HUES6 (cell line): Measurements from ENCODE around the gene DBX1.

Source experiments
- H3K27ac ChIP-seq: 2 replicates; pipeline ENCODE4 v1.7.0; 2013; ENCODE audit warnings: low read depth, mild to moderate bottlenecking, low read length, inconsistent platforms
- H3K27me3 ChIP-seq: 2 replicates; pipeline ENCODE4 v1.6.1; 2013; ENCODE audit warnings: low read length; ENCODE audit not compliant: control insufficient read depth, insufficient read depth
- H3K36me3 ChIP-seq: 2 replicates; pipeline ENCODE4 v1.6.1; 2013; ENCODE audit warnings: low read length; ENCODE audit not compliant: control insufficient read depth, insufficient read depth
- H3K4me1 ChIP-seq: 2 replicates; pipeline ENCODE4 v1.6.1; 2013; ENCODE audit warnings: low read length; ENCODE audit not compliant: control insufficient read depth, insufficient read depth
- H3K4me3 ChIP-seq: 2 replicates; pipeline ENCODE4 v1.5.1; 2013; ENCODE audit warnings: low read depth, low read length
- H3K9ac ChIP-seq: one replicate; pipeline ENCODE4 v1.6.1; 2013; ENCODE audit warnings: mild to moderate bottlenecking, low read length
- H3K9me3 ChIP-seq: 2 replicates; pipeline ENCODE4 v1.6.1; 2013; ENCODE audit warnings: low read depth, low read length; ENCODE audit not compliant: control insufficient read depth, insufficient read depth

Gene DBX1

GRCh38 chr11:20118209-20118608 is 42.1 kb downstream of the DBX1 start:
- Histone ChIP-seq H3K27me3 (no peaks in the 10 kb centered on the region), H3K9me3 (no peaks in the 10 kb centered on the region), H3K27ac (no peak overlapping the region), H3K36me3 (peaks cover 60% of the 10 kb centered on the region), H3K9ac (no peak overlapping the region), H3K4me1 (no peaks in the 10 kb centered on the region), H3K4me3 (no peak overlapping the region)

- H3K4me1 ChIP-seq, result peaks cover 8% of the 10 kb centered on the region; the same call in 1 of the 2 replicates
- H3K36me3 ChIP-seq, result peaks cover 68% of the 10 kb centered on the region
- H3K9ac ChIP-seq, result no peak overlapping the region
- H3K9me3 ChIP-seq, result no peaks in the 10 kb centered on the region
- H3K27ac ChIP-seq, result no peak overlapping the region
- no peaks in the 10 kb centered on the region for H3K27me3 ChIP-seq
- H3K4me3 ChIP-seq, result no peak overlapping the region
Observed at GRCh38 chr11:20117291-20117690, 43.0 kb downstream of the DBX1 start.

GRCh38 chr11:20116825-20117224 is 43.5 kb downstream of the DBX1 start:
- H3K36me3 ChIP-seq, result peaks cover 72% of the 10 kb centered on the region

DNA sequence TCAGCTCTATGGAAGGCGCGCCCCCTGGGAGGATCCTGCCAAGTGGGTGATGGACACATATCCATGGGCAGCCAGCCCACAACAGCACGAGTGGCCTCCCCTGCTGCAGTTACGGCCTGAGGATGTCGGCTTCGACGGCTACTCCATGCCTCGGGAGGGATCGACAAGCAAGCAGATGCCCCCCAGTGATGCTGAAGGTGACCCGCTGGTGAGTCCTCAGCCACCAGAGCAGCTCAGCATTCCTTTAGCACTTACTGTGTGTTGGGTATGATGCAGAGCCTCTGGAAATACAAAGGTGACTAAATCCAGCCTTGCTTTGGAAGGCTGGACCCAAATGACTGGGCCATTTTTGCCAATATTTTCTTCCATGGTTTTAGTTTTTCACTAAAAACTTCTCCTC is 45.7 kb downstream of the DBX1 start:
- H3K9ac ChIP-seq, result no peak overlapping the region
- H3K4me1 ChIP-seq, result peaks cover 18% of the 10 kb centered on the region; the same call in 1 of the 2 replicates
- H3K9me3 ChIP-seq, result no peaks in the 10 kb centered on the region
- no peak overlapping the region for H3K4me3 ChIP-seq
- peaks cover 88% of the 10 kb centered on the region for H3K36me3 ChIP-seq
- no peak overlapping the region for H3K27ac ChIP-seq
- no peaks in the 10 kb centered on the region for H3K27me3 ChIP-seq

More at GRCh38 chr11:20116825-20117224, 43.5 kb downstream of the DBX1 start:
- Histone ChIP-seq H3K9ac (no peak overlapping the region), H3K4me3 (no peak overlapping the region), H3K4me1 (peaks cover 13% of the 10 kb centered on the region; the same call in 1 of the 2 replicates), H3K27ac (no peak overlapping the region), H3K9me3 (no peaks in the 10 kb centered on the region), H3K27me3 (no peaks in the 10 kb centered on the region)

GRCh38 chr11:20113149-20113438 is 47.2 kb downstream of the DBX1 start:
- Histone ChIP-seq H3K4me1 (peaks cover 18% of the 10 kb centered on the region; the same call in 1 of the 2 replicates), H3K9ac (no peak overlapping the region), H3K36me3 (peaks cover 86% of the 10 kb centered on the region), H3K27ac (no peak overlapping the region), H3K9me3 (no peaks in the 10 kb centered on the region), H3K4me3 (no peak overlapping the region), H3K27me3 (no peaks in the 10 kb centered on the region)

DNA sequence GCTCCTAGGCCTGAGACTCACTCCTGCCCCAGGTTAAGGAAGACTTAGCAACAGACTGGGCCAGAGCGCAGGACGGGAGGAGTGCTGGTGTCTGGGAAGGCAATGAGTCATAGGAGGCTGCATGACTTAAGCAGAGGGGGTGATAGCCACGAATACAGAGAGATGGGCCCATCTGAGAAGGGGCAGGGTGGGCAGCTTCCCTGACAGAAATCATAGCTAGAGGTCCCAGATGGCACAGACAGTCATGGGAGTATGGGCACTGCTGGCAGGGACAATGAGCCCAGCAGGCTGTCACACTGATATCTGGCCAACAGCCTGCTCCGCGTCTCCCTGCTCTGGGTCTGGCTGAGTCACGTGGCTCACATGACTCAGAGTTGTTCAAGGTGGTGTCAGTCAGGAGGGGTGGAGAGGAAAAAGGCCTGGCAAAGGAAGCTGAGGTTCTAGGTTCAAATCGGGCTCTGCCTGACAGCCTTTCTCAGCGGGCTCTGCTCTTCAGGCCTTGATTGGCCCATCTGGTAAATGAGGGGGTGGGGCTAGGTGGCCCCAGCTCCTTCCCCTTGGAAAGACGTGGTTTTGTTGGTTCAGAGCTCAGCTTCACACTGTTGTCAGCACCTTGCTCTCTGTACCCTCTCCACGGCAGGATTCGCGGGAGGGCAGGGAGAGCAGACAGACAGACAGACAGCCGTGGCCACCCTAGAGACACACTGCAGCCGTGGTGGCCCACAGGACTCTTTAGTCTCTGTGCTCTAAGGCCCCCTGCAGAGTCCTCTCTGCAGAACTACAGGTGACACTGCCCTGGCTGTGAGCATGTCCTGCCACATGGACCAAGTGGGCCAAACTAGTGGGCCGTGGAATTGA is 47.8 kb downstream of the DBX1 start:
- no peaks in the 10 kb centered on the region for H3K27me3 ChIP-seq
- peak overlapping the region; percentile 24; the same call in 1 of the 2 replicates for H3K27ac ChIP-seq
- H3K36me3 ChIP-seq, result peaks cover 86% of the 10 kb centered on the region
- no peaks in the 10 kb centered on the region for H3K9me3 ChIP-seq
- H3K4me1 ChIP-seq, result peaks cover 18% of the 10 kb centered on the region; the same call in 1 of the 2 replicates
- H3K9ac ChIP-seq, result peak overlapping the region; percentile 20
- peak overlapping the region; percentile 5; the same call in 1 of the 2 replicates for H3K4me3 ChIP-seq

DNA sequence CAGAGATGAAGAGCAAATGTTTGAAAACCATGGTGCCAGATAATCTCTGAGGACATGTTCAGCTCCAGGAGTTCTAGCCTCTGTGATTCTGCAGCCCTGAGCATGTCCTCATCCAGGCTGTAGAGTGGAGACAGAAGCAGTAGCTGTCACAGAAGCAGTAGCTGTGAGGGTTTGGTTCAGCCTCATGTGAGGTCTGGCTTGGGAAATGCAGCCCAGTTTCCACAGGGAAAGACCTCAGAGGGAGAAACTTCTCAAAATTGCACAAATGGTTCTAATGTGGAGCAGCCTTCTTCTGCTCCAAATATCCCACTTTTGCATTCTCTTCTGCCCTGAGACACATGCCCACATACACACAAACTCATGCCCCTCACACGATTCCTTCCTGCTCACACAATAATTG is 48.4 kb downstream of the DBX1 start:
- no peak overlapping the region for H3K4me3 ChIP-seq
- no peak overlapping the region; the same call in 1 of the 2 replicates for H3K27ac ChIP-seq
- peak overlapping the region; percentile 20 for H3K9ac ChIP-seq
- H3K36me3 ChIP-seq, result peaks cover 84% of the 10 kb centered on the region
- no peaks in the 10 kb centered on the region for H3K9me3 ChIP-seq
- H3K27me3 ChIP-seq, result no peaks in the 10 kb centered on the region
- peaks cover 18% of the 10 kb centered on the region; the same call in 1 of the 2 replicates for H3K4me1 ChIP-seq

DNA sequence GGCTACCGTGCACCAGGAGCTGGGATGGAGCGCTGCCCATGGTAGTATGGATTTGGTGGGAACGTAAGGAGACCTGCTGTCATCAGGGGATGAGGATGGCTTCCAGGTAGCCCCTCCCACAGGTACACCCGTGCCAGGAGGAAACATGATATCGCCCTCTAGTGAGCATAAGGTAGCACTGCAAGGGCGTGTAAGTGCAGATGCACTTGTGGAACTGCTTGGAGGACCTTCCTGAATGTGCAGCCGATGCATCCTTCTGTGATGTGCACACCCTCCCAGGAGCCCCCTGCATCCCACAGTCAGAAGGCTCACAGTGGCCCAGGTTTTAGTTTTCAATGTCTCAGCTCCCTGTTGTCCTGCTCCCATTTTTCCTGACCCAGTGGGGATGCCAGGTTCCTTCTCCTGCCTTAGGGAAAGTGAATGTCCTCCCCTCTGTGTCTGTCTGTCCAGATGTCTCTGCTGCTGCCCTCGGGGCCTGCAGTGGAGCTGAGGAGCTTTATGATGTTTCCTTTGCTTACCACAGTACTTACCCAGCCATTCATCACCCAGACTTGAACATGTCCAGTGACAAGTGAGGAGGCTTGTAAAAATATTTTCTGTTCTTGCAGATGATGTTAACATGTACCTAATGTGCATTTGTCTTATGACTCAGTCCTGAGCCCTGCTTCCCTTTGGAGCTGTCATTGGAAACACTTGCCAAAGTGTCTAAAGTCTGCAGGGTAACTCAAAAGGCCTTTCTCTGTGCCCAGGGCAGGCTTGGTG is 49.2 kb downstream of the DBX1 start:
- Histone ChIP-seq H3K27ac (no peak overlapping the region), H3K4me1 (peaks cover 18% of the 10 kb centered on the region; the same call in 1 of the 2 replicates), H3K4me3 (no peak overlapping the region), H3K9ac (no peak overlapping the region), H3K9me3 (no peaks in the 10 kb centered on the region), H3K36me3 (peaks cover 77% of the 10 kb centered on the region), H3K27me3 (no peaks in the 10 kb centered on the region)

GRCh38 chr11:20109731-20110445 is 50.4 kb downstream of the DBX1 start:
- Histone ChIP-seq H3K9me3 (no peaks in the 10 kb centered on the region), H3K4me3 (no peak overlapping the region), H3K36me3 (peaks cover 78% of the 10 kb centered on the region), H3K9ac (no peak overlapping the region), H3K27me3 (no peaks in the 10 kb centered on the region), H3K4me1 (peaks cover 18% of the 10 kb centered on the region; the same call in 1 of the 2 replicates), H3K27ac (no peak overlapping the region)
